Astrocyte (in vitro differentiated cells and primary cell): Measurements from ENCODE around the gene PIK3R3. TPM values are rescaled to one million over a fixed set of nuclear protein-coding genes. Genes with fewer than 3 reads are reported as not detected.

Experiments used
- DNase-seq: peaks from one replicate; pipeline ENCODE4 v3.0.0-alpha.2; 2010; ENCODE audit warnings: low read depth
- FAIRE-seq: peaks from 2 replicates; lab custom pipeline; 2011; peaks lifted over from hg19 to GRCh38; lab: Jason Lieb, UNC
- H2AFZ ChIP-seq: 2 replicates; pipeline ENCODE4 v1.6.0; 2012; ENCODE audit warnings: low read depth, low read length, inconsistent platforms
- H3K27ac ChIP-seq: 2 replicates; pipeline ENCODE4 v1.5.1; 2011; ENCODE audit warnings: low read depth, low read length, inconsistent platforms
- H3K27me3 ChIP-seq: 2 replicates; pipeline ENCODE4 v1.6.0; 2011; ENCODE audit warnings: low read length, inconsistent platforms; ENCODE audit not compliant: insufficient read depth
- H3K36me3 ChIP-seq: 2 replicates; pipeline ENCODE4 v1.5.1; 2011; ENCODE audit warnings: low read length, inconsistent platforms; ENCODE audit not compliant: insufficient read depth
- H3K4me1 ChIP-seq: 2 replicates; pipeline ENCODE4 v1.5.1; 2011; ENCODE audit warnings: low read length, inconsistent platforms; ENCODE audit not compliant: insufficient read depth
- H3K4me2 ChIP-seq: 2 replicates; pipeline ENCODE4 v1.6.0; 2012; ENCODE audit warnings: low read length, inconsistent platforms
- H3K4me3 ChIP-seq: 2 replicates; pipeline ENCODE4 v1.5.1; 2011; ENCODE audit warnings: low read depth, mild to moderate bottlenecking, low read length, inconsistent platforms; ENCODE audit not compliant: insufficient read depth
- H3K79me2 ChIP-seq: 2 replicates; pipeline ENCODE4 v1.6.0; 2012; ENCODE audit warnings: mild to moderate bottlenecking, low read length, inconsistent platforms; ENCODE audit not compliant: insufficient read depth
- H3K9ac ChIP-seq: 2 replicates; pipeline ENCODE4 v1.6.0; 2012; ENCODE audit warnings: mild to moderate bottlenecking, low read length, inconsistent platforms
- H3K9me3 ChIP-seq: 2 replicates; pipeline ENCODE4 v1.5.1; 2012; ENCODE audit warnings: low read depth, mild to moderate bottlenecking, low read length, inconsistent platforms; ENCODE audit not compliant: insufficient read depth
- H4K20me1 ChIP-seq: 2 replicates; pipeline ENCODE4 v1.6.0; 2012; ENCODE audit warnings: low read length, inconsistent platforms; ENCODE audit not compliant: insufficient read depth
- H3K27ac Mint-ChIP-seq: one replicate; pipeline ENCODE4 v1.8.0; 2021; ENCODE audit warnings: mild to moderate bottlenecking, mixed read lengths; ENCODE audit not compliant: unreplicated experiment
- H3K27me3 Mint-ChIP-seq: one replicate; pipeline ENCODE4 v1.8.0; 2021; ENCODE audit warnings: low read depth, mixed read lengths; ENCODE audit not compliant: unreplicated experiment
- H3K36me3 Mint-ChIP-seq: one replicate; pipeline ENCODE4 v1.8.0; 2021; ENCODE audit warnings: low read depth, mixed read lengths; ENCODE audit not compliant: unreplicated experiment
- H3K4me1 Mint-ChIP-seq: one replicate; pipeline ENCODE4 v1.8.0; 2021; ENCODE audit warnings: low read depth, mixed read lengths; ENCODE audit not compliant: unreplicated experiment
- H3K4me3 Mint-ChIP-seq: one replicate; pipeline ENCODE4 v1.8.0; 2021; ENCODE audit warnings: mild to moderate bottlenecking, moderate library complexity, mixed read lengths; ENCODE audit not compliant: unreplicated experiment
- H3K9me3 Mint-ChIP-seq: one replicate; pipeline ENCODE4 v1.8.0; 2021; ENCODE audit warnings: mild to moderate bottlenecking, mixed read lengths; ENCODE audit not compliant: unreplicated experiment
- CTCF ChIP-seq: IDR thresholded peaks from 2 replicates; pipeline ENCODE4 v1.5.1; 2011; ENCODE audit warnings: low read depth, mild to moderate bottlenecking, inconsistent platforms, low read length, moderate library complexity; ENCODE audit not compliant: insufficient read depth
- EZH2 ChIP-seq: IDR thresholded peaks from 2 replicates; pipeline ENCODE4 v1.6.1; 2012; ENCODE audit warnings: mild to moderate bottlenecking, low read length, inconsistent platforms; ENCODE audit not compliant: insufficient read depth
- total RNA-seq: library from RNA; stranded (reverse); gene quantifications from 2 replicates; pipeline ENCODE4 v1.2.1, GENCODE V29; 2021

PIK3R3 gene
- total RNA-seq, 1 donor from 2014 or later = 68.4 TPM

GRCh38 chr1:46003315-46003714 lies 129.1 kb downstream of the PIK3R3 start:
- Histone ChIP-seq H3K27ac (no peak overlapping the region), H4K20me1 (no peaks in the 10 kb centered on the region), H3K4me2 (no peak overlapping the region), H3K27me3 (no peaks in the 10 kb centered on the region), H3K4me3 (no peak overlapping the region), H3K36me3 (peaks cover 13% of the 10 kb centered on the region), H3K9ac (no peak overlapping the region), H3K9me3 (no peaks in the 10 kb centered on the region), H2AFZ (no peak overlapping the region), H3K79me2 (no peaks in the 10 kb centered on the region), H3K4me1 (no peaks in the 10 kb centered on the region)
- no peaks in the 10 kb centered on the region for H3K27me3 Mint-ChIP-seq
- peaks cover 3% of the 10 kb centered on the region for H3K4me1 Mint-ChIP-seq
- no peak overlapping the region for H3K4me3 Mint-ChIP-seq
- no peak overlapping the region for H3K27ac Mint-ChIP-seq
- H3K9me3 Mint-ChIP-seq = no peaks in the 10 kb centered on the region
- H3K36me3 Mint-ChIP-seq = peaks cover 20% of the 10 kb centered on the region
- DNase-seq (no peak), FAIRE-seq (no peak)
- TF ChIP-seq CTCF (no peak), EZH2 (no peak)

GRCh38 chr1:46002551-46003150 lies 129.8 kb downstream of the PIK3R3 start:
- Mint-ChIP-seq H3K4me3 (no peak overlapping the region), H3K27me3 (no peaks in the 10 kb centered on the region), H3K4me1 (peaks cover 3% of the 10 kb centered on the region), H3K9me3 (no peaks in the 10 kb centered on the region), H3K36me3 (peaks cover 15% of the 10 kb centered on the region), H3K27ac (no peak overlapping the region)
- H3K9me3 ChIP-seq = no peaks in the 10 kb centered on the region
- H3K4me3 ChIP-seq = no peak overlapping the region
- DNase-seq = no peak
- no peak overlapping the region for H2AFZ ChIP-seq
- H3K27ac ChIP-seq = no peak overlapping the region
- H3K9ac ChIP-seq = no peak overlapping the region
- no peaks in the 10 kb centered on the region for H3K79me2 ChIP-seq
- H4K20me1 ChIP-seq = no peaks in the 10 kb centered on the region
- no peak for FAIRE-seq
- no peak overlapping the region for H3K4me2 ChIP-seq
- no peaks in the 10 kb centered on the region for H3K4me1 ChIP-seq
- H3K36me3 ChIP-seq = peaks cover 9% of the 10 kb centered on the region
- H3K27me3 ChIP-seq = no peaks in the 10 kb centered on the region
- TF ChIP-seq EZH2 = no peak
- TF ChIP-seq CTCF = no peak

- no peaks in the 10 kb centered on the region for H4K20me1 ChIP-seq
- no peak overlapping the region for H2AFZ ChIP-seq
- H3K9me3 ChIP-seq = no peaks in the 10 kb centered on the region
- no peak overlapping the region for H3K4me2 ChIP-seq
- Mint-ChIP-seq H3K27me3 (no peaks in the 10 kb centered on the region), H3K9me3 (no peaks in the 10 kb centered on the region), H3K4me3 (no peak overlapping the region), H3K27ac (no peak overlapping the region), H3K36me3 (peaks cover 7% of the 10 kb centered on the region), H3K4me1 (peaks cover 3% of the 10 kb centered on the region)
- H3K27me3 ChIP-seq = no peaks in the 10 kb centered on the region
- H3K36me3 ChIP-seq = peaks cover 3% of the 10 kb centered on the region
- no peaks in the 10 kb centered on the region for H3K79me2 ChIP-seq
- no peak overlapping the region for H3K9ac ChIP-seq
- H3K4me1 ChIP-seq = no peaks in the 10 kb centered on the region
- H3K27ac ChIP-seq = no peak overlapping the region
- TF ChIP-seq EZH2 = no peak
- TF ChIP-seq CTCF = no peak
- DNase-seq (no peak), FAIRE-seq (no peak)
- no peak overlapping the region for H3K4me3 ChIP-seq
Measured at GRCh38 chr1:46001081-46001785, 131.2 kb downstream of the PIK3R3 start.
